ENCODE results near the gene RRP7A.

DNA sequence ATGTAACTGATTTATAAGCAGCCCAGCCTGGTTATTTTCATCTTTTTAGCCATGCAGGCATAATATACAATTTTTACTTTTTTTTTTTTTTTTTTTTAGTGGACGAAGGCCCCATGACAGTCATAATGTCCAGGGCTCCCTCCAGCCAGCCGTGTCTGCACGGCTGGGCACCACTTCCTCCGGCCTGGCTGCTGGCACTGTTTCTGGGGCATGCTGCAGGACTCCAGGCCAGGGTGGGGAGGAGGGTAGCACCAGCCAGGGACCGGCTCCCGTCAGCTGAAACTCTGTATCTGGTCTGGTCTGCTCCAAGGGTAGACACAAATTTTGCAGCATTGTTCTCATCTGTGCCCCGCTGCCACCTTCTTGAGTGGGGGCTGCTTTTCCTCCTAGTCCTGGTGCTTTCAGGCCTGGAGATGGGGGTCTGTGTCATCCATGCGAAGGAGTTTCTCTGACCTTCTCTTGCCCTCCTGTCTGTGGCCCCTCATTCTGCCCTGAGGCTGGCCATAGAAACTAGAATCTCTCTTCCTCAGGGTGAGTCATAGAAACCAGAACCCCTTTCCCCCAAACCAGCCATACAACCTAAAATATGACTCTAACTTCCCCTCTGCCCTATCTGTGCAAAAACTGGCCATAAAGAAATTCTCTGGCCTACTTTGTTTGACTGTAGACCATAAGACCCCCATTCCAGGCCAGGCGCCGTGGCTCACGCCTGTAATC lies 9.2 kb upstream of the RRP7A start:
- TF ChIP-seq SUZ12 (IDR thresholded peaks at IDR 0.05; ENCODE audit: extremely low read depth, insufficient read depth, insufficient read length) (no peak), ZNF274 (IDR thresholded peaks at IDR 0.05; ENCODE audit: low read depth, low read length) (no peak)

All from NT2/D1 (cell line).